AG08395 (cell line): ENCODE results near the gene GAK.

Experiments
- DNase-seq: peaks from one replicate; pipeline ENCODE4 v3.0.0; 2012; ENCODE audit warnings: mixed read lengths, low spot score

GAK gene

GRCh38 chr4:848803-849477 is 83.2 kb downstream of the GAK start:
- DNase-seq = no peak

DNA sequence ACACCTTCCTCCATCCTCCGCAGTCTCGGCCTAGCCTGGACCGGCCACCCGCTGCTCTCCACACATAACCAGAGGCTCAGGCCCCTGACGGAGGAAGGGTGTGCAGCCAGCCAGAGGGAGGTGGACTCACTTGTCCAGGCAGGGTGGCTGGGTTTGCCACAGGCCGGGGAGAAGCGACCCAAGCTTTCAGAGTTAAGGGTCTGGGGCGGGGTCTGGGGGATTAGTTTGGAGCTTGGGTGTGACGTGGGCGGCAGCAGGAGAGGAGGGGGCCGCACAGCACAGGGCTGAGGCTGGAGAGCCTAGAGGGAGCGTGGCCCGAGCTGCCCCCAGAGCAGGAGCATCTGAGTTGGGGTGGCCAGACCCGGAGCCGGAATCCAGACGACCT is 83.8 kb downstream of the GAK start:
- DNase-seq = no peak

DNA sequence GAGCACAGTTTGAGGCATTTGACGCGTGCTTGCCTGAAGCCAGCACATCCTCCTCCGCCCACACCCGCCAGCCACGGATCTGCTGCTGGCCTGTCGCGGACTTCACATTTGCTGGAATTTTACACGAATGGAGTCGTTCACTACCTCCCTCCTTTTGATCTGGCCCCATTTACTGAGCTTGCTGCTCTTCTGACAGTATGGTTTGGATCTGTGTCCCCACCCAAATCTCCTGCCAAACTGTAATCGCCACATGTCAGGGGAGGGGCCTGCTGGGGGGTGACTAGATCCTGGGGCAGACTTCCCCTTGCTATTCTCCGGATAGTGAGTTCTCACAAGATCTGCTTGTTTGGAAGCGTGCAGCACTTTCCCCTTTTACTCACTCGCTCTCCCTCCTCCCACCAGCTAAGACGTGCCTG is 86.3 kb downstream of the GAK start:
- DNase-seq = peak; percentile 65

DNA sequence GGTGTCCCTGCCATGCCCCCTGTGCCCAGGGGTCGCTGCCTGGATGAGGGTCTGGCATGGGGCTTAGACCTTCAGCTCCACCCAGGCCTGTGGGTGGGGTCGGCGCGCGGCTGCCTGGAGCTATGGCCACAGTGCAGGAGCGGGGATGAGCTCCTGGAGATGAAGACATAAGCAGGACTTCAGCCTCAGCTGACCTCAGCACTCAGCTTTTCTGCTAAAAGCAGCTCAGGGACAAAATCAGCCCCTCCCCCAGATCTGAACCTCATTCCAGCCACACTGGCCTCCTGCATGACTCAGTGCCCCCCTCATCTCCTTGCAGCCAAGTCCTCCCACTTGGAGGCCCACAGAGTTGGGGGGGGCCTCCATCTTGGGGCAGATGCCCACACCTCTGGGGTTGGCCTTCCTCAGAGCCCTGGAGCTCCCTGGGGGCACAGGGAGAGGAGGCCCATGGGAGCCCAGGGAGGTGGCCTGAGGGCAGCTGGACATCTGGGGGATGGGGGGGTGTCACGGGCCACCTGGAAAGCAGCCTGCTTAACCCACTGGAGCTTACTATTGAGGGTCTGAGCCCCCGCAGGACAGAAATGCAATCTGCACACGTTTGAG is 86.8 kb downstream of the GAK start:
- DNase-seq = peak; percentile 70

- DNase-seq = no peak
These were observed 87.3 kb downstream of the GAK start for GRCh38 chr4:844752-845232.

DNA sequence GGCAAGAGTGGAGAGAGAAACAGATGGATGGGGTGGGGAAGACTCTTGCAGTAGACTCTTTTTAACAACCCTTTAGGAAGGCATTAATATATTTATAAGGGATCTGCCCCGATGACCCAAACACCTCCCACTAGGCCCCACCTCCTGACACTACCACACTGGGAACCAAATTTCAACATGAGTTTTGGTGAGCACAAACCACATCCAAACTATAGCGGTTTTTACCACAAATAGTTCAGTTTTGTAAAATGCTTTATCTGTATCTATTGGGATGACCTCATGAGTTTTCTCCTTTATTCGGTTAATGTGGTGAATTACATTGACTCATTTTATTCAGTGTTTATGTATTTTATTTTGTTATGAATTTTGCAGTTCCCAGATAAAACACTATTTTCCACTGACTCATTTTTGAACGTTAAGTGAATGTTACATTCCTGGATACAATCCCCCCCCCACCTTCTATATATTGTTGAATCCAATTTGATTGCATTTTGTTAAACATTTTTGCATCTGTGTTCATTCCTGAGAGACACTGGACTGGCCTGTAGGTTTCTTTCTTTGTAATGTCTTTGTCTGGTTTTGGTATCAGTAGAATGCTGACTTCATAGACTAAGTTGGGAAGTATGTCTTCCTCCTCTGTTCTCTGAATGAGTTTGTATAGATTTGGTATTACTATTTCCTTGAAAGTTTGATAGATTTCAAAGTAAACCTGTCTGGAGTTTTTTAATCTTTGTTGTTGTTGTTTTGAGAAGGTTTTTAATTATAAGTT is 92.3 kb downstream of the GAK start:
- DNase-seq = no peak

DNA sequence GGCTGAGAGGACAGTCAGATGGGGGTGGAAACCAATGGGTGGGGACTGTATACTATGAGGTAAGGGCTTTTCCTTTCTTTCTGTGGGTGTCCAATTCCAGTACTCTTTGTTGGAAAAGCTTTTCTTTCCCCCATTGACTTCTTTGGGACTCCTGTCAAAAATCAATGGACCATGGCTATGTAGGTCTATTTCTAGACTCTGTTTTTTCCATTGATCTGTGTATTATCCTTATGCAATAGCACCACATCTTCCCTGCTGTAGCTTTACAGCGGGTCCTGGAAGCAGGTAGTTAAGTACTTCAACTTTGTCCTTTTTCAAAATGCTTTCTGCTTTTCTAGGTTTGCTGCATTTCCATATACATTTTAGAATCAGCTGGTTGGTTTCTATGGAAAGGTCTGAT is 94.3 kb downstream of the GAK start:
- DNase-seq = no peak

- DNase-seq = no peak
These were observed 95.3 kb downstream of the GAK start for GRCh38 chr4:836750-837301.

- DNase-seq = no peak
These were observed 96.1 kb downstream of the GAK start for GRCh38 chr4:836003-836511.

GRCh38 chr4:835148-836002 is 96.7 kb downstream of the GAK start:
- DNase-seq = no peak

DNA sequence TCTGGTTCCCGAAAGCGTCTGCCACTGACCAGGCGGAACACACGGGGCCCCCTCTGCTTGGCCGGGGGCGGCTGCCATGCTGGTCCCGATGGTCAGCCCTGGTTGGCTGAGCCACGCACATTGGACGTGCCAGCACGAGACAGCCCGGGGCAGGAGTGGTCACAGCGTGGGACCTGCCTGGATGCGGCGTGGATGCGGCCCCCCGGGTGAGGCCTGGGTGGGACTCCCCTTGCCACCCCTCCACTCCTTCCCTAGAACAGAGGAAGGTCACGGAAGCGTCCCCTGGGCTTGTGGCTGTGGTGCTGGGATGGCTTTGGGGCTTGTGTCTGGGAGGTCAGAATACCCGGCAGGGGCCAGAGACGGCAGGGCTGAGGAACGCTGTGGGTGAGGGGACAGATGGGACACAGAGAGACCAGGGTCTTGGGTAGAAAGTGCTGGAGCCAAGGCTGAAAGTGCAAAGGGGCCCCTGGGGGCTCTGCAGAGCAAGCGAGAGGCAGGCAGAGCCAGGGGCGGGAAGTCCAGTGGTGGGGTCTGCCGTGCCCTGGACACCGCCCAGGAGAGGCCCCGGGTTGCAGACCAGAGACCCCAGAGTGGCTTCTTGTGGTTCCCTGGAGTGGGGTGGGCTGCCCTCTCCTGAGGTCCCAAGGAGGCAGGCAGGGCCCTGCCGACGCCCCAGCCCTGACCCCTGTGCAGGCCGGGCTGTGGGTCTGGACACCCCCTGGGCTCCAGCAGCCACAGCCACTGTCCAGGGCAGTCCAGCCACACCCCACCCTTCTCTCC is 97.6 kb downstream of the GAK start:
- DNase-seq = no peak

DNA sequence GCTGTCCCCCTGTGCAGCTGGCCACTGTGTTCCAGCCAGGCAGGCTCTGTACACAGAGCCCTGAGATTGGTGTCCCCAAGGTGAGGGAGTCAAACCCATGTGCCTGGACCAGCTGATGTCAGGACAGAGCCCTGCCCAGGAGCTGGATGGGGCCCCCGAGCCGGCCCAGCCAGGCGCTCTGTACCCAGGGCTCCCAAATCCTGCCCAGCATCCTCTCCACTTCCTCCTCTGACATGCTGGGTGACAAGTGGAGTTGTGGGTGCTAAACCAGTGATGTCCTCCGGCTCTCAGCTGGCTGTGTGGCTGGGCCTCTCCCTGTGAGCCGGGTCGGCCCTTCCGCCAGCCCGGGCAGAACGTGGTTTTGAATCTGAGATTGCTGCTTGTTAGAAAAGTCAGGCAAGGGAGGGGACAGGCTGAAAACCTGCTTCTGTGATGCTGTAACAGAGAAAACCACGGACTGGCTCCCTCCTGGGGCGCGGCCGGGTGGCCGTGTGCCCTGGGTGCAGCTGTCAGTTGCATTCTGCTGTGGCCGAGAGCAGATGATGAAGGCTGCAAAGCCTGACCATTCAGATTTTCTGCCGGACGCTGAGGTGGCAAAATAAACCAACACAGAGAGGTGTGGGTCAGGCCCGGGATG is 98.3 kb downstream of the GAK start:
- no peak for DNase-seq

DNA sequence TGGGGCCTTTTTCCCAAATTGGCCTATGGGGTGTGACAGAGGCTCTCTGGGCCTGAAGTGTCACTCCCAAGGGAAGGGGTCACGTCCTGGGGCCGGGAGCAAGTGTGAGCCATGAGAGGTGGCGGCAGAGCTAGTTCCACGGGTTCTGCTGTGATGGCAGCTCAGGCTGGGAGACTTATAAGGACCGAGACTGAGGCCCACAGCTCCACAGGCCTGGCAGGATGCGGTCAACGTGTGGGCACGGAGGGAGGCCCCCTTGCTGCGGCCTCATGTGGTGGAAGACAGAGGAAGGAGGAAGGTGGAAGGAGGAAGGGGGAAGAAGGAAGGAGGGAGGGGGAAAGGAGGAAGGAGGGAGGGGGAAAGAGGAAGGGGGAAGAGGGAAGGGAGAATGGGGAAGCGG is 99.0 kb downstream of the GAK start:
- DNase-seq = no peak

DNA sequence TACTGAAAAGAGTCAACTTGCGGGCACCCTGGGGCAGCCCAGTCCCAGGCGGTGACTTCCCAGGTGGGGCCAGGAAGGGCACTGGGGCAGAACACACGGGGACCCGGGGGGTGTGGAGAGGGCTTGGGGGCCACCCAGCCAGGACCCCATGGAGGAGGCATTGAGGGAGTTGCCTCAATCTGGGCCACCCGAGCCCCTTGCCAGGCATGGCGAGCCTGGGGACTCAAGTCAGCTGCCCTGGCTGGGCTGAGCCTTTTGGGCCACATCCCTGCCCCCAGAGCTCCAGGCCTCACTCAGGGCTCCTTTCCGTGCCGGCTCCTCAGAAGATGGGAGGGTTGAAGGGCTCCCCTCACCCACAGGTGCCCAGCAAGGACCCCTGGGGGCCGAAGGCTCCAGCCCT is 99.6 kb downstream of the GAK start:
- DNase-seq = no peak

DNA sequence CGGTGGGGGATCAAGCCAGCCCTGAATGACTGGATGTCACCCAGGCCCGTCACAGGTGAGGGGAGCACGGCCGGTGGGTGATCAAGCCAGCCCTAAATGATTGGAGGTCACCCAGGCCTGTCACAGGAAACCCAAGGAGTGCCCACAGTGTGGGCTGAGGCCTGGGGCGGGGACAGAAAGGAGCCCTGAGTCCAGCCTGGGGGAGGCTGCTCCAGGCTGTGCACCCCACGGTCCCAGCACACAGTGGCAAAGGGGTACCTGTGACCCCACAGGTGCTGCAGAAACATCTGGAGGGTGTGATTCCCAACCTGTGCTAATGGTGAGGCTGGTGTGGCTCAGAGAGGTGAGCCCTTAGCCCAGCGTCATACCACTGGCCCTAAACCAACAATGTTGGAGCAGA is 100.0 kb downstream of the GAK start:
- DNase-seq = no peak

DNA sequence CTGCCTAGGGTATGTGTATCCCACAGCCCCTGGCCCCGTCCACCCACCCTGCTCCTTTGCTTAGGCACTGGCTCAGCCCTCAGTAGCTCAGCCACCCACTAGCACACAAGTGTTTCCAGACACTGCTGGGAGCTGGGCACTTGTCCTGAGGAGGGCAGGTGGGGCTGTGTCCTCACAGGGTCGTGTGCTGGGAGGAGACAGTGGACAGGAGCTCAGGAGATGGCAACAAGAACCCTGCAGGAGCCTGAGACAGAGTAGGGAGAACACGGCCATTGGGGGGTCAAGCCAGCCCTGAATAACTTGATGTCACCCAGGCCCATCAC is 100.7 kb downstream of the GAK start:
- no peak for DNase-seq

GRCh38 chr4:830601-831482 is 101.3 kb downstream of the GAK start:
- no peak for DNase-seq

DNA sequence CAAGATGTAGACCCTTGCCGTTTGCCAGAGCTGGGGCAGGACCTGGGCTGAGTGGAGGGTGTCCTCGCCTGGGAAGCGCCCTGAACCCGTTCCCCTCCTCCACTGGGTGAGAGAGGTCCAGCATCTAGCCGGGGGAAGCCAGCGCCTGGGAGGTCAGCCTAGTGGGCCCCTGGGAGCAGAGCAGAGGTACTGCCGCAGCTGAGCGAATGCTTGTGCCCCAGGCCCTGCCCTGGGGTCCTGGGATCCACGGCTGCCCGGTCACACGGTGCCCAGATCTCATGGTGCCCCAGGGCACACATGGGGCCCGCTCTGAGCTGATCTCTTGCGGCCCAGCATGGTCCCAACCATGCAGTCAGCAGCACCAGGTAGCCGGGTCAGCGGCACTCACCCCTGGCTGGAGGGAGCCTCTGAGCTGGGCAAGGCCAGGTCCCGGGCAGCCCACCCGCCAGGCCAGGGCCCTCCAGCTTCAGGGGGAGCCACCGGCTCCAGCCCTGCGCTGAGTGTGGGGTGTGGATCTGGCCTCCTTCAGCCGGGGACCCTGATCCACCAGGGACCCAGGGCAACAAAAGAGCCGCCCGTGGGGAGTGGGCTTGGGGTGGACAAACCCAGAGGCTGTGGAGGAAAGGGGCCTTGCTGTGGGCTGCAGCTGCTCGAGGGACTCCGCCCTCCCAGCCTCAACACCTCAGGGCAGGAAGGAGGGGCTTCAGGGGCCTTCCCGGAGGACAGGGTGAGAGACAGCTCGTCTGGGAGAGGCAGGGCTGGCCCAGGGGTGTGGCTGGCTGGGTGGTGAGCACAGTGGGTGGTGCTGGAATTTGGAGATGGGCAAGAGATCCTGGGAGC is 102.1 kb downstream of the GAK start:
- DNase-seq = no peak

DNA sequence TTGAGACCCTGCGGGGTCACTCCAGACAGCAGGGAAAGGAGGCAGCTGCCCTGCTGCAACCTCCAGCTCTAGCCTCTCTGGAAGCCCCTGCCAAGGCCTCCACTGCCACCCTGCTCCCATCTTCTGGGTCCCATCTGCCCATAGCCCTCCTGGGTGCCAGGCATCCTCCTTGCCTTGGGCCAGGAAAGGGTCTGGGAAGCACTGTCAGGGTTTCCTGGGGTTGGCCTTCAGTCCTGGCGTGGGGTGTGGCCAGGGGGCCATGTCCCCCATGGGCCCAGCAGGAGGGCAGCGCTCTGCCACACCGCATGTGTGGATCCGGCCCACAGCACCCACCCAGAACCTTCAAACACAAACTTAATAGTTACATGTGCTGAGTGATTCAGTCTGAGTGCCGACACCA is 102.8 kb downstream of the GAK start:
- no peak for DNase-seq
